K562 (cell line): ENCODE data around the gene GABARAP. TPM values are rescaled to one million over a fixed set of nuclear protein-coding genes. Genes with fewer than 3 reads are reported as not detected.

Experiments
- GABPB2 ChIP-seq: fragments of 250-450 bp; sonication (Bioruptor Pico); conservative IDR thresholded peaks from 2 replicates; pipeline ENCODE4 v1.5.1; 2021; ENCODE audit warnings: mild to moderate bottlenecking
- HDGF ChIP-seq: fragments of 450-650 bp; IDR thresholded peaks from 2 replicates; pipeline ENCODE4 v1.6.1; 2016
- HNRNPH1 ChIP-seq: fragments of 200-400 bp; formaldehyde crosslinking; optimal IDR thresholded peaks from 2 replicates; pipeline ENCODE3; 2017; ENCODE audit warnings: low read depth, mild to moderate bottlenecking, low read length, moderate library complexity
- MCM2 ChIP-seq: fragments of 450-650 bp; IDR thresholded peaks from 2 replicates; pipeline ENCODE4 v1.6.1; 2017; ENCODE audit warnings: low read depth, mild to moderate bottlenecking
- NCOA6 ChIP-seq: fragments of 450-650 bp; IDR thresholded peaks from 2 replicates; pipeline ENCODE4 v1.6.1; 2017; ENCODE audit warnings: mild to moderate bottlenecking
- NFRKB ChIP-seq: fragments of 450-650 bp; IDR thresholded peaks from 2 replicates; pipeline ENCODE4 v1.6.1; 2016; ENCODE audit warnings: low read depth
- NKRF ChIP-seq: fragments of 450-650 bp; IDR thresholded peaks from 2 replicates; pipeline ENCODE4 v1.6.1; 2016; ENCODE audit warnings: borderline replicate concordance
- NR2C2 ChIP-seq, 2 experiments: fragments of 200-800 bp in 1 of 2; sonication (Bioruptor generic) in 1 of 2; sonication (generic) in 1 of 2; formaldehyde crosslinking in 1 of 2; IDR thresholded peaks; 2 replicates each; pipeline versions ENCODE4 v1.6.1 to v1.8.0; 2016 to 2022; ENCODE audit warnings: mild to moderate bottlenecking in 1 of 2, missing compliant biosample characterization in 1 of 2, missing genetic modification characterization in 1 of 2, missing genetic modification reagents in 1 of 2
- PATZ1 ChIP-seq: fragments of 250-450 bp; sonication (Bioruptor Pico); IDR thresholded peaks from 2 replicates; pipeline ENCODE4 v1.5.0; 2020; ENCODE audit warnings: mild to moderate bottlenecking, borderline replicate concordance
- POLR3A ChIP-seq: IDR thresholded peaks from 2 replicates; pipeline ENCODE4 v1.6.1; 2011; ENCODE audit warnings: borderline replicate concordance, mild to moderate bottlenecking, moderate library complexity; ENCODE audit not compliant: insufficient read length, insufficient read depth; ENCODE audit errors: extremely low read depth
- PRPF4 ChIP-seq: fragments of 200-400 bp; formaldehyde crosslinking; IDR thresholded peaks from one replicate; pipeline ENCODE4 v1.6.1; 2017; ENCODE audit warnings: low read length, low read depth, mild to moderate bottlenecking; ENCODE audit not compliant: insufficient read depth, poor library complexity, severe bottlenecking
- PTTG1 ChIP-seq: fragments of 450-650 bp; IDR thresholded peaks from 2 replicates; pipeline ENCODE4 v1.6.1; 2016; ENCODE audit warnings: low read depth, mild to moderate bottlenecking, missing genetic modification characterization, missing compliant biosample characterization
- RBFOX2 ChIP-seq: fragments of 200-400 bp; formaldehyde crosslinking; IDR thresholded peaks from 2 replicates; pipeline ENCODE4 v1.6.1; 2017; ENCODE audit warnings: low read depth, mild to moderate bottlenecking, low read length, moderate library complexity
- SNAPC5 ChIP-seq: fragments of 250-450 bp; sonication (Bioruptor Pico); IDR thresholded peaks from 2 replicates; pipeline ENCODE4 v1.8.0; 2021; ENCODE audit warnings: moderate library complexity, mild to moderate bottlenecking, inconsistent platforms
- TCF15 ChIP-seq: fragments of 250-450 bp; sonication (Bioruptor Pico); IDR thresholded peaks from 2 replicates; pipeline ENCODE4 v1.8.0; 2022; ENCODE audit warnings: moderate library complexity, mild to moderate bottlenecking, inconsistent platforms
- TCFL5 ChIP-seq: fragments of 250-450 bp; sonication (Bioruptor Pico); conservative IDR thresholded peaks from 2 replicates; pipeline ENCODE4 v1.6.1; 2021; ENCODE audit warnings: mild to moderate bottlenecking, moderate library complexity, matching md5 sums
- TRIM24 ChIP-seq, 2 experiments: fragments of 450-650 bp; IDR thresholded peaks; 2 replicates each; pipeline ENCODE4 v1.6.1; 2016
- XRCC5 ChIP-seq: fragments of 200-400 bp; formaldehyde crosslinking; IDR thresholded peaks from 2 replicates; pipeline ENCODE4 v1.6.1; 2017; ENCODE audit warnings: low read depth, mild to moderate bottlenecking, low read length
- ZBTB49 ChIP-seq: sonication (generic); formaldehyde crosslinking; IDR thresholded peaks from 2 replicates; pipeline ENCODE4 v1.8.0; 2022; ENCODE audit warnings: missing genetic modification reagents, mild to moderate bottlenecking, borderline replicate concordance
- ZC3H4 ChIP-seq: sonication (generic); formaldehyde crosslinking; IDR thresholded peaks from 2 replicates; pipeline ENCODE4 v1.9.0; 2021; ENCODE audit warnings: missing genetic modification reagents, borderline replicate concordance
- ZNF140 ChIP-seq: fragments of 250-450 bp; sonication (Bioruptor Pico); IDR thresholded peaks from 2 replicates; pipeline ENCODE4 v1.8.0; 2021; ENCODE audit warnings: moderate library complexity, mild to moderate bottlenecking, inconsistent platforms
- ZNF707 ChIP-seq: fragments of 250-450 bp; sonication (Bioruptor Pico); conservative IDR thresholded peaks from 2 replicates; pipeline ENCODE4 v1.8.0; 2022; ENCODE audit warnings: inconsistent platforms, mild to moderate bottlenecking, moderate library complexity
- polyA plus RNA-seq, 8 experiments: library from polyadenylated mRNA; depleted of rRNA in 4 of 8; stranded (reverse) in 5 of 8; unstranded in 3 of 8; fragments of >200 nt; fragmentation: Nextera tagmentation in 2 of 8; fragmentation: Illumina TruSeq in 1 of 8; extraction: Ambion mirVana in 2 of 8; extraction: Trizol in 1 of 8; gene quantifications; 2 replicates each; pipeline versions ENCODE4 v1.2.1 to v1.2.3, GENCODE V29; 2011 to 2014; ENCODE audit warnings: inconsistent platforms in 1 of 8, missing spikeins in 1 of 8
- total RNA-seq, 7 experiments: library from RNA; depleted of rRNA in 6 of 7; stranded (reverse); fragments of >200 nt in 6 of 7; fragmentation: Illumina TruSeq in 2 of 7; extraction: Trizol in 2 of 7; gene quantifications; 2 replicates each; pipeline versions ENCODE4 v1.2.1 to v1.2.3, GENCODE V29; 2011 to 2021; ENCODE audit warnings: low replicate concordance in 1 of 7

GABARAP gene
- total and polyA plus RNA-seq, 9 of the 15 experiments (the other 6 are each of a cell fraction or from before 2014, with no cell fraction given): 47.5 to 373 (median 152) TPM

GRCh38 chr17:7219229-7219811, 22.9 kb downstream of the GABARAP start (continued):
- TF ChIP-seq NR2C2 (CRISPR knock-in tag; IDR thresholded peaks at IDR 0.05) (peak; percentile 49; the same call in 1 of the 2 replicates), NR2C2 (tag; IDR thresholded peaks at IDR 0.05) (no peak), ZNF140 (CRISPR knock-in tag) (no peak), ZNF707 (no peak), NCOA6 (no peak), ZBTB49 (no peak), GABPB2 (CRISPR knock-in tag) (no peak), TRIM24 (IDR thresholded peaks at IDR 0.05) (no peak), TCF15 (CRISPR knock-in tag) (no peak), RBFOX2 (no peak), SNAPC5 (CRISPR knock-in tag) (no peak), TCFL5 (CRISPR knock-in tag) (no peak), NFRKB (no peak), PRPF4 (no peak), POLR3A (no peak), PTTG1 (no peak), MCM2 (no peak), HNRNPH1 (no peak), XRCC5 (no peak; the same call in 1 of the 2 replicates), NKRF (no peak), HDGF (0 out of 2 replicates have a peak, but pooled peaks have one; percentile 86), ZC3H4 (no peak), PATZ1 (CRISPR knock-in tag) (no peak)
